DMS153 (cell line): ENCODE measurements around the gene ACBD4.
"Not testable (repeated sequence)": the region's sequence is repeated elsewhere in the genome, so short reads cannot be mapped to it uniquely, and the experiment has no call there.

ENCODE experiments used
- DNase-seq: peaks from one replicate; lab custom pipeline; 2025; lab: John Stamatoyannopoulos, UW

Gene ACBD4

GRCh38 chr17:45119964-45120363, 15.5 kb upstream of the ACBD4 start:
- DNase-seq, result no peak

GRCh38 chr17:45120558-45120957, 14.9 kb upstream of the ACBD4 start:
- DNase-seq, result no peak

GRCh38 chr17:45121055-45121454, 14.4 kb upstream of the ACBD4 start:
- no peak for DNase-seq

- no peak for DNase-seq
Measured at GRCh38 chr17:45123076-45123770, 12.3 kb upstream of the ACBD4 start.

- no peak for DNase-seq
Measured at GRCh38 chr17:45123930-45124796, 11.3 kb upstream of the ACBD4 start.

- not testable (repeated sequence) for DNase-seq
Measured at GRCh38 chr17:45124797-45125122, 10.7 kb upstream of the ACBD4 start.

- no peak for DNase-seq
Measured at GRCh38 chr17:45125509-45125908, 10.0 kb upstream of the ACBD4 start.

GRCh38 chr17:45127207-45127547, 8.3 kb upstream of the ACBD4 start:
- DNase-seq, result no peak

GRCh38 chr17:45127548-45128300, 7.8 kb upstream of the ACBD4 start:
- DNase-seq, result no peak

- DNase-seq, result no peak
Measured at GRCh38 chr17:45128331-45128730, 7.2 kb upstream of the ACBD4 start.

GRCh38 chr17:45128989-45129388, 6.5 kb upstream of the ACBD4 start:
- no peak for DNase-seq

GRCh38 chr17:45129426-45129939, 6.0 kb upstream of the ACBD4 start:
- no peak for DNase-seq

- no peak for DNase-seq
Measured at GRCh38 chr17:45129940-45130680, 5.4 kb upstream of the ACBD4 start.

GRCh38 chr17:45130681-45131615, 4.5 kb upstream of the ACBD4 start:
- DNase-seq, result no peak

GRCh38 chr17:45131616-45132319, 3.7 kb upstream of the ACBD4 start:
- DNase-seq, result no peak

GRCh38 chr17:45132320-45132571, 3.2 kb upstream of the ACBD4 start, which contains the start of gene PLCD3:
Gene PLCD3, minus strand, starts transcription at chr17:45132515. Its CDS starts 105 bp downstream, at chr17:45132410.
- DNase-seq, result no peak

- peak; percentile 57 for DNase-seq
Measured at GRCh38 chr17:45132572-45133463, 2.7 kb upstream of the ACBD4 start.

- DNase-seq, result no peak
Measured at GRCh38 chr17:45135978-45136791, 698 bp downstream of the ACBD4 start.
